BJ (cell line): ENCODE data around the gene LOXHD1. TPM values are rescaled to one million over a fixed set of nuclear protein-coding genes. Genes with fewer than 3 reads are reported as not detected.

Experiments
- CTCF ChIA-PET: fragments of 350-600 bp; formaldehyde crosslinking; extraction: SDS; loops from one replicate; lab custom pipeline; 2021; ENCODE audit warnings: antibody characterized with exemption, inconsistent platforms; lab: Yijun Ruan, JAX
- POLR2A ChIA-PET: fragments of 300-600 bp; sonication (Branson Sonifier 250); formaldehyde crosslinking; extraction: SDS; loops from one replicate; lab custom pipeline; 2021; ENCODE audit warnings: antibody characterized with exemption; lab: Charles Lee
- DNase-seq: peaks from one replicate; pipeline ENCODE4 v3.0.0-alpha.2; 2011; ENCODE audit warnings: low read depth
- H3K27me3 ChIP-seq: 2 replicates; pipeline ENCODE4 v1.6.0; 2011; ENCODE audit warnings: low read length; ENCODE audit not compliant: control insufficient read depth, insufficient read depth
- H3K36me3 ChIP-seq: 2 replicates; pipeline ENCODE4 v1.5.1; 2011; ENCODE audit warnings: low read length; ENCODE audit not compliant: control insufficient read depth, insufficient read depth
- H3K4me3 ChIP-seq: 2 replicates; pipeline ENCODE4 v1.5.1; 2011; ENCODE audit warnings: low read depth, mild to moderate bottlenecking, control low read depth, low read length
- polyA plus RNA-seq: library from polyadenylated mRNA; depleted of rRNA; stranded (reverse); fragments of >200 nt; gene quantifications from 2 replicates; pipeline ENCODE4 v1.2.3, GENCODE V29; 2011
- TF ChIP-seq, protein P1 (sequence below): IDR thresholded peaks from 2 replicates; pipeline ENCODE4 v1.5.1; 2011; ENCODE audit warnings: low read depth, mild to moderate bottlenecking, control low read depth, inconsistent platforms, low read length, moderate library complexity; ENCODE audit not compliant: insufficient read depth

The LOXHD1 gene
- polyA plus RNA-seq, 1 experiment = not detected

DNA sequence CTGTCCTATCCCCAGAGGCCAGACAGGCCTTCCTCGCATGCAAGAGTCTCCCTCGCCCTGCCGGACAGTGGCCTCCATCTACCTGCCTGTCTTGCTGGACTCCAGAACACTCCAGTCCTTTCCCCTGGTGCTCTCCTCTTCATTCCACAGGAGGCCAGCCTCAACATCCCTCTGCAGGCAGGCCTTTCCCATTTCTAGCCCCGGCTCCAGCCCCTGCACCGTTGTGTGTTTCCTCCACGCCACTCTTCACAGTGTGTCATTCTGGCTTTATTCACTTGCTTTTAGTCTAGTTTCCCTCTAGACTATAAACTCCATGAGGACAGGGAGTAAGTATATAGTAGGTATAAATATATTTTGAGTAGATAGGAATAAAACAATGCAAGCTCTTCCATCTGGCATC, 81.2 kb downstream of the LOXHD1 start:
- POLR2A ChIA-PET = no interaction called here

GRCh38 chr18:46574743-46575115, 82.3 kb downstream of the LOXHD1 start:
- CTCF ChIA-PET = interaction anchor here (1.0 kb wide), 2 partner anchors 13 to 294 kb away, joined by 3 read pairs; no protein-coding TSS in a partner anchor
- no peak overlapping the region for H3K4me3 ChIP-seq
- H3K36me3 ChIP-seq = no peaks in the 10 kb centered on the region
- TF ChIP-seq, protein P1, sequence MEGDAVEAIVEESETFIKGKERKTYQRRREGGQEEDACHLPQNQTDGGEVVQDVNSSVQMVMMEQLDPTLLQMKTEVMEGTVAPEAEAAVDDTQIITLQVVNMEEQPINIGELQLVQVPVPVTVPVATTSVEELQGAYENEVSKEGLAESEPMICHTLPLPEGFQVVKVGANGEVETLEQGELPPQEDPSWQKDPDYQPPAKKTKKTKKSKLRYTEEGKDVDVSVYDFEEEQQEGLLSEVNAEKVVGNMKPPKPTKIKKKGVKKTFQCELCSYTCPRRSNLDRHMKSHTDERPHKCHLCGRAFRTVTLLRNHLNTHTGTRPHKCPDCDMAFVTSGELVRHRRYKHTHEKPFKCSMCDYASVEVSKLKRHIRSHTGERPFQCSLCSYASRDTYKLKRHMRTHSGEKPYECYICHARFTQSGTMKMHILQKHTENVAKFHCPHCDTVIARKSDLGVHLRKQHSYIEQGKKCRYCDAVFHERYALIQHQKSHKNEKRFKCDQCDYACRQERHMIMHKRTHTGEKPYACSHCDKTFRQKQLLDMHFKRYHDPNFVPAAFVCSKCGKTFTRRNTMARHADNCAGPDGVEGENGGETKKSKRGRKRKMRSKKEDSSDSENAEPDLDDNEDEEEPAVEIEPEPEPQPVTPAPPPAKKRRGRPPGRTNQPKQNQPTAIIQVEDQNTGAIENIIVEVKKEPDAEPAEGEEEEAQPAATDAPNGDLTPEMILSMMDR = no peak
- DNase-seq = no peak
- H3K27me3 ChIP-seq = no peaks in the 10 kb centered on the region
- POLR2A ChIA-PET = no interaction called here

More for the DNA sequence above, 81.2 kb downstream of the LOXHD1 start:
- no peaks in the 10 kb centered on the region for H3K27me3 ChIP-seq
- CTCF ChIA-PET = no interaction called here
- H3K4me3 ChIP-seq = no peak overlapping the region
- H3K36me3 ChIP-seq = no peaks in the 10 kb centered on the region
- TF ChIP-seq, protein P1 = no peak
- DNase-seq = no peak

- CTCF ChIA-PET = interaction anchor here (1.0 kb wide), 1 partner anchor 13 kb away, joined by 3 read pairs; no protein-coding TSS in a partner anchor
- no peaks in the 10 kb centered on the region for H3K27me3 ChIP-seq
- H3K4me3 ChIP-seq = no peak overlapping the region
- DNase-seq = no peak
- no peaks in the 10 kb centered on the region for H3K36me3 ChIP-seq
- POLR2A ChIA-PET = no interaction called here
- TF ChIP-seq, protein P1 = no peak
Observed at GRCh38 chr18:46574000-46574742, 82.8 kb downstream of the LOXHD1 start.

DNA sequence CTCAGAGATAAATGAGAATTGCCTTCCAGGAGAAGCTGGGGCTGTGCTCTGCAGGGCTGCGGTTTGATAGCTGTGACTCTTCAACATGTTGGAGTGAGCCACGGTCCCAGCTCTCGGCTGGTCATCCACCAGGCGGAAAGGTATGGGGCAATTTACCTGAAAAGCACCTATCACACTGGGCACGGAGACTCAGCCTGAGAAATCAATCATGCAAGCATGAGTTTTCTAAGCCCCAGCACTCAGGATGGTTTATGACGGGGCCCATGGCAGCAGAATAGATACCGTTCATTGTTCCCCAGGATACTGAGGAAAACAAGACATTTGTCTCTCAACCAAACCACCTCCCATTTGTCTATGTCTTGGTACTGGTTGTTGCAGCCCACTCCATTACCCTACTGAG, 83.9 kb downstream of the LOXHD1 start:
- DNase-seq = no peak
- POLR2A ChIA-PET = no interaction called here
- CTCF ChIA-PET = interaction anchor here (0.6 kb wide), 1 partner anchor 747 kb away, joined by 3 read pairs; no protein-coding TSS in a partner anchor
- TF ChIP-seq, protein P1 = no peak
- H3K36me3 ChIP-seq = no peaks in the 10 kb centered on the region
- no peaks in the 10 kb centered on the region for H3K27me3 ChIP-seq
- no peak overlapping the region for H3K4me3 ChIP-seq

- no peaks in the 10 kb centered on the region for H3K27me3 ChIP-seq
- ChIA-PET CTCF (no interaction called here), POLR2A (no interaction called here)
- TF ChIP-seq, protein P1 = no peak
- DNase-seq = no peak
- no peak overlapping the region for H3K4me3 ChIP-seq
- no peaks in the 10 kb centered on the region for H3K36me3 ChIP-seq
Observed at GRCh38 chr18:46571756-46572155, 85.3 kb downstream of the LOXHD1 start.
